Measurements from ENCODE around the gene FRYL.

The FRYL gene

DNA sequence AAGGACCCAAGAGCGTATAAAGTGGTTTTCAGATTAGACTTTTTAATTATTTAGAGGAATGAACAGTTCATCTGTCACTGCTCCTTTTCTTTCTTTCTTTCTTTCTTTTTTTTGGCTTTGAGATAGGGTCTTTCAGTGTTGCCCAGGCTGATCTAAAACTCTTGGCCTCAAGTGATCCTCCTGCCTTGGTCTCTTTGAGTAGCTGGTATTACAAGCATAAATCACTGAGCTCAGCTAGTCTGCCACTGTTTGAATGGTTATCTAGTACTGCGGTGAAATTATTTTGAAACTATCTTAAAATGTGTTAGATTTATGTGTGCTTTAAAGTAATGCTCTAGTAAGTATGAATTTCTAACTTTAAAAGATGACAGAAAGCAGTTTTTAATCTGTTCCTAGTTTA is 6.5 kb upstream of the FRYL start:
- H3K9ac ChIP-seq (ENCODE audit: low read depth in 1 of 2, low read length in 2 of 2) = no peak overlapping the region
- H3K27ac ChIP-seq (ENCODE audit: low read depth in 2 of 2, low read length in 2 of 2) = no peak overlapping the region
- H3K4me1 ChIP-seq (ENCODE audit: control insufficient read depth in 2 of 2, insufficient read depth in 2 of 2, low read length in 2 of 2) = peaks cover 0 to 7% of the 10 kb centered on the region in 2 donors

DNA sequence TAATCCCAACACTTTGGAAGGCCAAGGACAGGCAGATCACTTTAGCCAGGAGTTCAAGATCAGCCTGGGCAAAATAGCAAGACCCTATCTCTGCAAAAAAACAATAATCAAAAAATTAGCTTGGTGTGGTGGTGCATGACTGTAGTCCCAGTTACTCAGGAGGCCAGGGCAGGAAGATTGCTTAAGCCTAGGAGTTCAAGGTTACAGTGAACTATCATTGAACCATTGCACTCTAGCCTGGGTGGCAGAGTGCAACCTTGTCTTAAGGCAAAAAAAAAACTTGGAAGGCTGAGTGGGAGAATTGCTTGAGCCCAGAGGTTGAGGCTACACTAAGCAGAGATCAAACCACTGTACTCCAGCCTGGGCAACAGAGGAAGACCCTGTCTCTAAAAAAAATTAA is 5.2 kb upstream of the FRYL start:
- H3K4me3 ChIP-seq (ENCODE audit: low read length in 2 of 2) = no peak overlapping the region
- no peaks in the 10 kb centered on the region for H3K27me3 ChIP-seq (ENCODE audit: control insufficient read depth in 2 of 2, insufficient read depth in 2 of 2, low read length in 2 of 2)
- peaks cover 0 to 14% of the 10 kb centered on the region in 2 donors for H3K4me1 ChIP-seq (ENCODE audit: control insufficient read depth in 2 of 2, insufficient read depth in 2 of 2, low read length in 2 of 2)
- no peaks in the 10 kb centered on the region for H3K9me3 ChIP-seq (ENCODE audit: control insufficient read depth in 2 of 2, low read length in 2 of 2)
- H3K36me3 ChIP-seq (ENCODE audit: control insufficient read depth in 2 of 2, insufficient read depth in 2 of 2, low read length in 2 of 2) = no peaks in the 10 kb centered on the region
- no peak overlapping the region for H3K9ac ChIP-seq (ENCODE audit: low read depth in 1 of 2, low read length in 2 of 2)
- no peak overlapping the region for H3K27ac ChIP-seq (ENCODE audit: low read depth in 2 of 2, low read length in 2 of 2)

More for the DNA sequence above, 6.5 kb upstream of the FRYL start:
- H3K27me3 ChIP-seq (ENCODE audit: control insufficient read depth in 2 of 2, insufficient read depth in 2 of 2, low read length in 2 of 2) = no peaks in the 10 kb centered on the region
- no peaks in the 10 kb centered on the region for H3K36me3 ChIP-seq (ENCODE audit: control insufficient read depth in 2 of 2, insufficient read depth in 2 of 2, low read length in 2 of 2)
- no peaks in the 10 kb centered on the region for H3K9me3 ChIP-seq (ENCODE audit: control insufficient read depth in 2 of 2, low read length in 2 of 2)
- H3K4me3 ChIP-seq (ENCODE audit: low read length in 2 of 2) = no peak overlapping the region

GRCh38 chr4:48781968-48782367 is 1.9 kb upstream of the FRYL start:
- Histone ChIP-seq H3K27me3 (ENCODE audit: control insufficient read depth in 2 of 2, insufficient read depth in 2 of 2, low read length in 2 of 2) (no peaks in the 10 kb centered on the region), H3K9ac (ENCODE audit: low read depth in 1 of 2, low read length in 2 of 2) (no peak overlapping the region), H3K36me3 (ENCODE audit: control insufficient read depth in 2 of 2, insufficient read depth in 2 of 2, low read length in 2 of 2) (no peaks in the 10 kb centered on the region), H3K4me3 (ENCODE audit: low read length in 2 of 2) (no peak overlapping the region), H3K4me1 (ENCODE audit: control insufficient read depth in 2 of 2, insufficient read depth in 2 of 2, low read length in 2 of 2) (peaks cover 3 to 25% of the 10 kb centered on the region in 2 donors), H3K27ac (ENCODE audit: low read depth in 2 of 2, low read length in 2 of 2) (no peak overlapping the region), H3K9me3 (ENCODE audit: control insufficient read depth in 2 of 2, low read length in 2 of 2) (no peaks in the 10 kb centered on the region)

- Histone ChIP-seq H3K27me3 (ENCODE audit: control insufficient read depth in 2 of 2, insufficient read depth in 2 of 2, low read length in 2 of 2) (no peaks in the 10 kb centered on the region), H3K4me3 (ENCODE audit: low read length in 2 of 2) (peak overlapping the region; percentile 77 to 92), H3K27ac (ENCODE audit: low read depth in 2 of 2, low read length in 2 of 2) (peak overlapping the region; percentile 81 to 97), H3K9me3 (ENCODE audit: control insufficient read depth in 2 of 2, low read length in 2 of 2) (no peaks in the 10 kb centered on the region), H3K4me1 (ENCODE audit: control insufficient read depth in 2 of 2, insufficient read depth in 2 of 2, low read length in 2 of 2) (peaks cover 5 to 25% of the 10 kb centered on the region in 2 donors), H3K9ac (ENCODE audit: low read depth in 1 of 2, low read length in 2 of 2) (peak overlapping the region; percentile 78 to 79), H3K36me3 (ENCODE audit: control insufficient read depth in 2 of 2, insufficient read depth in 2 of 2, low read length in 2 of 2) (no peaks in the 10 kb centered on the region)
Measured at GRCh38 chr4:48780865-48781214, 761 bp upstream of the FRYL start.

DNA sequence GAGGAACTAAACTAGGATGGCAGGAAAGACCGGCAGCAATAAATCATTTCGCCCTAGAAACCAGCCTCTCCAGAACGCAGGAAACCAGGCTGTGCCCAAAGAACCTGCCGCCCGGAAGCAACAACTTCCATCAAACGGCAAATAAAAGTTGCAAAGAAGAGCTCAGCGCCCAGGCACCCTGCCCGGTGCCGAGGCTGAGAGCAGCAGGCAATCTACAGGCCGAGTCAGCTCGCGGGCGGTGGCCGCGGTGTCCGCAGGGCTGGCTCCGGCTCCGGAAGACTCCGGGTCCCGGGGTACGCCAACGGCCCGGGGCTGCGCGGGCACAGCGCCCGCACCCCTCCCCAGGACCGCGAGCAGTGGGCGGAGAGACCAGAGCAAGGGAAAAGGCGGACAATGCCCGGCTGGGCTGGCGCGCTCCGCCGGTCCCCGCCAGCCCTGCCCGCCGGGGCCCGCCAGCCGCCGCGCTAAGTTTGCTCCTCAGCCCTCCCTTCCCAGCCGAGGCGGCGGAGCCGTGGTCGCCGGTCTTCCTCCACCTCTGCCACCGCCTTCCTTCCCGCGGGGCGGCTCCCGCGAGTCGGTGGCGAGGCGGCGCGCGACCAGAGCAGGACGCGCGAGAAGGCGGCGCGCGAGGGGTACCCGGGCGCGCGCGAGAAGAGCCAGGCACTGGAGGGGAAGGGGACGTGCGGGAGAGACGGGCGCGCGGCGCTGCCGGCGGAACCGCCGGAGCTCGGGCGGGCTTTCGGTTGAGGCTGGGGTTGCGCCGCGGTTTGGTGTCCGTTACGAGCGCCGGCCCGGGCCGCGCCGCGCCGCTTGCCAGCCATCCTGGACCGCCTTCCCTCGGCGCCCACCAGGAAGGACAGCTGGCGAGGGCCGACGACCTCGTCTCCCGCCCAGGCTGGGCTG is 733 bp downstream of the FRYL start:
- Histone ChIP-seq H3K4me3 (ENCODE audit: low read length in 2 of 2) (peak overlapping the region; percentile 92 to 98), H3K9ac (ENCODE audit: low read depth in 1 of 2, low read length in 2 of 2) (peak overlapping the region; percentile 92 to 97), H3K36me3 (ENCODE audit: control insufficient read depth in 2 of 2, insufficient read depth in 2 of 2, low read length in 2 of 2) (no peaks in the 10 kb centered on the region), H3K27ac (ENCODE audit: low read depth in 2 of 2, low read length in 2 of 2) (peak overlapping the region; percentile 94 to 97), H3K9me3 (ENCODE audit: control insufficient read depth in 2 of 2, low read length in 2 of 2) (no peaks in the 10 kb centered on the region), H3K27me3 (ENCODE audit: control insufficient read depth in 2 of 2, insufficient read depth in 2 of 2, low read length in 2 of 2) (no peaks in the 10 kb centered on the region), H3K4me1 (ENCODE audit: control insufficient read depth in 2 of 2, insufficient read depth in 2 of 2, low read length in 2 of 2) (peaks cover 5 to 25% of the 10 kb centered on the region in 2 donors)

DNA sequence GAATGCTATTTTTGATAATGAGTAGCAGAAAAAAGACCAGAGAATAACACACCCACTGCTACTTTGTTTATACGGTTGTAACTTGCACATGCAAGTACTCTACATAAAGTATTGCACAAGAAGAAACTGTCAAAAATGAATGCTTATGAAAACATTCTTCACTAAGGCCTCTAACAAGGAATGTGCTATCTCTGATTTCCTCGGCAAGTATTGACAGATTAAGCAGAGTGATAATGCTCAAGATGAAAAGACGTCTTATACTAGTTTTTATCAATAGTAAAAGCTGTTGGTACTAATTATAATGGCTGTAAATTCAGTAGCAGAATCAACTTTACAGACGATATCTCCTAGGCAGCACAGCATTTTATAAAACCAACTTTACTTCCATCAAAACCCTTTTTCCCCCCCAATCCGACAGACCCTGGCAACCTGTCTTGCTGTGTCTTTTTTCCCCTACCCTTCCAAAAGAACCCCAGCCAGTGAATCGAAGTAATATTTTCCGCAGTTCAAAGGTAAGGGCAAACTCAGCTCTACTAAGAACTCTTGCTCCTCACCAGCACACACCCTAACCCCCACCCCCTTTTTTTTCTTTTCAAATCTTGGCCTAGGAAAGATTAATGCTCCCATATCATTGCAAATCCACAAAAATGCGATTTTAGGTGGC is 1.5 kb downstream of the FRYL start:
- Histone ChIP-seq H3K4me3 (ENCODE audit: low read length in 2 of 2) (peak overlapping the region; percentile 92 to 98), H3K36me3 (ENCODE audit: control insufficient read depth in 2 of 2, insufficient read depth in 2 of 2, low read length in 2 of 2) (no peaks in the 10 kb centered on the region), H3K27me3 (ENCODE audit: control insufficient read depth in 2 of 2, insufficient read depth in 2 of 2, low read length in 2 of 2) (no peaks in the 10 kb centered on the region), H3K4me1 (ENCODE audit: control insufficient read depth in 2 of 2, insufficient read depth in 2 of 2, low read length in 2 of 2) (peaks cover 5 to 25% of the 10 kb centered on the region in 2 donors), H3K9ac (ENCODE audit: low read depth in 1 of 2, low read length in 2 of 2) (peak overlapping the region; percentile 92 to 97), H3K27ac (ENCODE audit: low read depth in 2 of 2, low read length in 2 of 2) (peak overlapping the region; percentile 94 to 97), H3K9me3 (ENCODE audit: control insufficient read depth in 2 of 2, low read length in 2 of 2) (no peaks in the 10 kb centered on the region)

- Histone ChIP-seq H3K9me3 (ENCODE audit: control insufficient read depth in 2 of 2, low read length in 2 of 2) (no peaks in the 10 kb centered on the region), H3K27ac (ENCODE audit: low read depth in 2 of 2, low read length in 2 of 2) (peak overlapping the region in 1 of 2 donors; percentile 1), H3K9ac (ENCODE audit: low read depth in 1 of 2, low read length in 2 of 2) (peak overlapping the region; percentile 0 to 97), H3K4me3 (ENCODE audit: low read length in 2 of 2) (peak overlapping the region; percentile 92 to 98), H3K36me3 (ENCODE audit: control insufficient read depth in 2 of 2, insufficient read depth in 2 of 2, low read length in 2 of 2) (no peaks in the 10 kb centered on the region), H3K27me3 (ENCODE audit: control insufficient read depth in 2 of 2, insufficient read depth in 2 of 2, low read length in 2 of 2) (no peaks in the 10 kb centered on the region), H3K4me1 (ENCODE audit: control insufficient read depth in 2 of 2, insufficient read depth in 2 of 2, low read length in 2 of 2) (peaks cover 7 to 25% of the 10 kb centered on the region in 2 donors)
Measured at GRCh38 chr4:48777739-48778138, 2.3 kb downstream of the FRYL start.

DNA sequence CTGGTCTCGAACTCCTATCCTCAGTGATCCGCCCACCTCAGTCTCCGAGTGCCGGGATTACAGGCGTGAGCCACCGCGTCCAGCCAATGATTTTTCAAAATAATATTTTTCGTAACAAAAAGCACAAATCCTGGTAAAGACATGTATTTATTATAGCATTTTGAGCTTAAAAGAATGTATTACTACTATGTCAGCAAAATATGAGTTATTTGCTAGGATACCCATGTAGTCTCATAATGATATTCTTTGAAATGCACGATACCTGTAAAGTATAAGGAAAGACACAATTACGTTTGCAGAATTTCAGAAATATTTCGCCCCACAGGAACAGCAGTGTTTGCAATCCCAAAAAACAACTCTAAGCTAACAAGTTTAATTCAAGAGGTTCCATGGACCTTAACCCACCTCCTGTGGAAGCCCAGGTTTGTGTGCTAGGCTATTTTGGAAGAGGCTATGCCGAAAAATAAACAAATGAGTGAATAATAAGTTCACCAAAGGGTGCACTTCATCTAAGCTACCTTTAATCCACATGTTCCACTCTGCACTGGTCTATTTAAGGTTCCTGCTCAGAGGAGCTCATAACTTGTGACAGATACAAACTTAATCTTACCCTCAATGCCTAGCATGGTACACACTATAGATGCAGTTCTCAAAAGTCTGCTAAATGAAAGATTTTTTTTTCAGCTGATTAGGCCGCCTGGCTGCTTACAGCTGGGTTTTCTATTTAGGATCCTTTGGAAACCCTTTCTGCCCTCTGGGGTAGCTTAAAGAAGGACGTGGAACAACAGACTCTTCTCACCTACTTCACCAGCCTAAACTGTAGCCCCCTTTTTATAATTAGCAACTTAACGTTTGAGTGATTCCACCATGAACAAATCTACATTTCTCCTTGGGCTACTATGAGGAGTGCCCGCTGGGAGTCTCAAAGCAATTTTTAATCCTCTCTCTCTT is 5.0 kb downstream of the FRYL start:
- no peaks in the 10 kb centered on the region for H3K36me3 ChIP-seq (ENCODE audit: control insufficient read depth in 2 of 2, insufficient read depth in 2 of 2, low read length in 2 of 2)

GRCh38 chr4:48772556-48772955 is 7.5 kb downstream of the FRYL start:
- peaks cover under 1 to 5% of the 10 kb centered on the region in 2 donors for H3K4me1 ChIP-seq (ENCODE audit: control insufficient read depth in 2 of 2, insufficient read depth in 2 of 2, low read length in 2 of 2)
- H3K27ac ChIP-seq (ENCODE audit: low read depth in 2 of 2, low read length in 2 of 2) = no peak overlapping the region
- H3K4me3 ChIP-seq (ENCODE audit: low read length in 2 of 2) = no peak overlapping the region
- H3K36me3 ChIP-seq (ENCODE audit: control insufficient read depth in 2 of 2, insufficient read depth in 2 of 2, low read length in 2 of 2) = peaks cover 0 to 6% of the 10 kb centered on the region in 2 donors
- H3K9ac ChIP-seq (ENCODE audit: low read depth in 1 of 2, low read length in 2 of 2) = no peak overlapping the region
- H3K27me3 ChIP-seq (ENCODE audit: control insufficient read depth in 2 of 2, insufficient read depth in 2 of 2, low read length in 2 of 2) = no peaks in the 10 kb centered on the region
- H3K9me3 ChIP-seq (ENCODE audit: control insufficient read depth in 2 of 2, low read length in 2 of 2) = no peaks in the 10 kb centered on the region

More for the DNA sequence above, 5.0 kb downstream of the FRYL start:
- Histone ChIP-seq H3K9me3 (ENCODE audit: control insufficient read depth in 2 of 2, low read length in 2 of 2) (no peaks in the 10 kb centered on the region), H3K4me3 (ENCODE audit: low read length in 2 of 2) (no peak overlapping the region), H3K27ac (ENCODE audit: low read depth in 2 of 2, low read length in 2 of 2) (no peak overlapping the region), H3K4me1 (ENCODE audit: control insufficient read depth in 2 of 2, insufficient read depth in 2 of 2, low read length in 2 of 2) (peaks cover 8 to 11% of the 10 kb centered on the region in 2 donors), H3K27me3 (ENCODE audit: control insufficient read depth in 2 of 2, insufficient read depth in 2 of 2, low read length in 2 of 2) (no peaks in the 10 kb centered on the region), H3K9ac (ENCODE audit: low read depth in 1 of 2, low read length in 2 of 2) (no peak overlapping the region)

Data from mucosa of rectum (tissue), 2 donors.